ENCODE measurements around the gene CHCHD6.

The CHCHD6 gene

DNA sequence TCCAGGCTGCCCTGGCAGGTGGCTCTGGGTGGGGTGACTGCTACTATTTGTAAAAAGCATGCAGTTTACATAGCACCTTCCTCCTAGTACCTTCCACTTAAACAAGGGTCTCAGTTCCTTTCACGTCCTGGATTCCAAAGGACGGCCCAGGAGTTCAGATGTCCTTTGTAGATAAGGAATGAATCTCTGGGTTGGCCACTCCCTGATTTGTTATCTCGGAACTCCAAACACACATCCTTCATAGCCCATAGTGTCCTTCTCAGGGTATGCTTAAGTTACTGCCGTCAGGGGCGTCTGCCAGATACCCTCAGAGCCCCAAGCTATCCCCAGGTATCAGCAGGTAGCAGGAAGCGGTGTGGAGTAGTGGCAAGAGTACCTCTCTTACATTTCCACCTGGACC is 177.8 kb downstream of the CHCHD6 start:
- DNase-seq (ENCODE audit: low spot score) = no peak
- TF ChIP-seq, protein P1, sequence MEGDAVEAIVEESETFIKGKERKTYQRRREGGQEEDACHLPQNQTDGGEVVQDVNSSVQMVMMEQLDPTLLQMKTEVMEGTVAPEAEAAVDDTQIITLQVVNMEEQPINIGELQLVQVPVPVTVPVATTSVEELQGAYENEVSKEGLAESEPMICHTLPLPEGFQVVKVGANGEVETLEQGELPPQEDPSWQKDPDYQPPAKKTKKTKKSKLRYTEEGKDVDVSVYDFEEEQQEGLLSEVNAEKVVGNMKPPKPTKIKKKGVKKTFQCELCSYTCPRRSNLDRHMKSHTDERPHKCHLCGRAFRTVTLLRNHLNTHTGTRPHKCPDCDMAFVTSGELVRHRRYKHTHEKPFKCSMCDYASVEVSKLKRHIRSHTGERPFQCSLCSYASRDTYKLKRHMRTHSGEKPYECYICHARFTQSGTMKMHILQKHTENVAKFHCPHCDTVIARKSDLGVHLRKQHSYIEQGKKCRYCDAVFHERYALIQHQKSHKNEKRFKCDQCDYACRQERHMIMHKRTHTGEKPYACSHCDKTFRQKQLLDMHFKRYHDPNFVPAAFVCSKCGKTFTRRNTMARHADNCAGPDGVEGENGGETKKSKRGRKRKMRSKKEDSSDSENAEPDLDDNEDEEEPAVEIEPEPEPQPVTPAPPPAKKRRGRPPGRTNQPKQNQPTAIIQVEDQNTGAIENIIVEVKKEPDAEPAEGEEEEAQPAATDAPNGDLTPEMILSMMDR (IDR thresholded peaks at IDR 0.05; ENCODE audit: extremely low read depth, missing control alignments) = no peak

DNA sequence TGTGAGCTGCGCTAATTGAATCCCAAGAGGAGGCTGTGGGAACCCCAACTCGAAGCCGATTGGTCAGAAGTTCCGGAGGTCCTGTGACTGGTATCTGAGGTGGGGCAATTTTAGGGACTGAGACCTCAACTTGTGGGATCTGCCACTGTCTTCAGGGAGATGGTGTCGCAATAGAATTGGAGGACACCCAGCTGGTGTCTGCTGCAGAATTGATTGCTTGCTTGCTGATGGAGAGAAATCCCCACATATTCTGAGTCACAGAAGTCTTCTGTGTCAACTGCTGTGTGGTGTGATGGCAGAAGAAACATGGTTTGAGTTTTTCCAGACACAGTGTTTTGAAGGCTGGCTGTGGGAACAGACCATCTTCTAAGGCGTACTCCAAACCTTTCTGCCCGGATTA is 179.2 kb downstream of the CHCHD6 start:
- TF ChIP-seq, protein P1 (IDR thresholded peaks at IDR 0.05; ENCODE audit: extremely low read depth, missing control alignments) = no peak
- no peak for DNase-seq (ENCODE audit: low spot score)

DNA sequence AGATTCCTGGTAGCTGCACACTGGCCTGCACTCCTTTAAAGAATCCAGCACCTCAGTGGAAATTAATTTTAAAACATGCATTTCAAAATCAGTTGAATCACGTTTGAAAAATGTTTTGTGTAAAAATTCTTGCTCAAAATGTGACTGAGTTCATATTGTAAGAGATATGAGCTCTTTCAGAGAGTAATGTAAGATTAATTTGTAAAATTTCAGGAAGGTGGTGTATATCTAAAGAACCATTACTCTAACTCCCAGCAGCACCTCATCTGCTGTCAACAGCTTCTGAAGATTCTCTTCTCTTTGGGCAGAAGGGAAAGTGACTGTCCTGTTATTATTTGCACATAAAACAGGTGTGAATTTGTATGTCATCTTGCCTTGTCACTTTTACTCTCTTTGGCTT is 181.4 kb downstream of the CHCHD6 start:
- TF ChIP-seq, protein P1 (IDR thresholded peaks at IDR 0.05; ENCODE audit: extremely low read depth, missing control alignments) = no peak
- DNase-seq (ENCODE audit: low spot score) = no peak

DNA sequence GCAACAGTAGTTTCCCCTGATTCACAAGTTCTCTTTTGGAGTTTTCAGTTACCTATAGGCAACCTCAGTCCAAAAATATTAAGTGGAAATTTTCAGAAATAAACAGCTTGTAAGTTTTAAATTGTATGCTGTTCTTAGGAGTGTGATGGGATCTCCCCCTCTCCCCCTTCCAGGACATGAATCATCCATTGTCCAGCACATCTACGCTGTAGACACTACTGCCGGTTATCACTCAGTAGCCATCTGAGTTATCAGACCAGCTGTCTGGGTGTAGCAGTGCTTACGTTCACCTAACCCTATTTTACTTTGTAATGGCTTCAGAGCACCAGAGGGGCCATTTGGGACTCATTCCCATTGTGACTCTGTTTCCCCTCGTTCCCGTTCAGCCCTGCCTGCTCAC is 182.2 kb downstream of the CHCHD6 start:
- TF ChIP-seq, protein P1 (IDR thresholded peaks at IDR 0.05; ENCODE audit: extremely low read depth, missing control alignments) = no peak
- DNase-seq (ENCODE audit: low spot score) = no peak

DNA sequence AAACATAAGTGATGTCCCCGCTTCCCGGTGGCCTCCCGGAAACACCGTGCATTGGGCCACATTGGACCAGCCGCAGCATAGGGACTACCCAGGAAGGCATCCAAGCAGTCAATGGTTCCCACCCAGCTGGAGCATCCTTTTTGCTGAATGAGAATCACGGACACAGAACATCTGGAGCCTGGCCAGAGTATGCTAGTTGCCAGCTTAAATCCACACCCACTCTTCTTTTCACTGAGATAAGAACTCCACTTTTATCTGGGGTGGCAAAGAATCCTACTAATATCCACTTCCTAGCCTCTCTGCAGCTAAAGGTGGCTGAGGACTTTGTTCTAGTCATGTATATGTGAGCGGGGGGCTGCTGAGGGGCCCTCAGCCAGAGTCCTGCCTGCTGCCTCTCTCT is 183.6 kb downstream of the CHCHD6 start:
- no peak for DNase-seq (ENCODE audit: low spot score)
- TF ChIP-seq, protein P1 (IDR thresholded peaks at IDR 0.05; ENCODE audit: extremely low read depth, missing control alignments) = no peak

DNA sequence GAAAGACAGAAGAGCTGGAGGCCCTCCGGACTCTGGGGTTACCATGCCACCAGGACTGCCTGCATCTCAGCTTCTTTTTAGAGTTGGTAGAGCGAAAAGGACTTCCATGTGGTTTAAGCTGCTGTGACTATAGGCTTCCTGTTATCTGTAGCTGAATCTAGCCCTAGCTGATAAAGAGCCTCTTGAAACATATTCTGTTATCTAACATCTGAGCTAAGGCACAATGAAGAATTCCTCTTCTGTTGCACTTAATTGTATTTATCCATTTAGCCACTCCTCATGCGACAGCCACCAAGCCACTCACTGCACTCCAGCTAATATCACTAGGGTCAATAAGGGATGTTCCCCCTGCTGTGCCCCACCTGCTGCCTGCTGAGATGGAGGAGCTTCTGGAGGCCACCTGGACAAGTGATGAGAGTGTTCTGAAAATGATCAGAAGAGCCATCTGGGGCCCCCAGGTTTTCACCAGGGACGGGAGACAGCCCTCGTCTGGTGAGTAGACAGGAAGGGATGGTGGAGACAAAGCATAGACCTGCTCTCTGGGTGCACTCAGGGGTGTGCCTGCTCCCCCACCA is 184.2 kb downstream of the CHCHD6 start:
- DNase-seq (ENCODE audit: low spot score) = no peak
- TF ChIP-seq, protein P1 (IDR thresholded peaks at IDR 0.05; ENCODE audit: extremely low read depth, missing control alignments) = no peak

DNA sequence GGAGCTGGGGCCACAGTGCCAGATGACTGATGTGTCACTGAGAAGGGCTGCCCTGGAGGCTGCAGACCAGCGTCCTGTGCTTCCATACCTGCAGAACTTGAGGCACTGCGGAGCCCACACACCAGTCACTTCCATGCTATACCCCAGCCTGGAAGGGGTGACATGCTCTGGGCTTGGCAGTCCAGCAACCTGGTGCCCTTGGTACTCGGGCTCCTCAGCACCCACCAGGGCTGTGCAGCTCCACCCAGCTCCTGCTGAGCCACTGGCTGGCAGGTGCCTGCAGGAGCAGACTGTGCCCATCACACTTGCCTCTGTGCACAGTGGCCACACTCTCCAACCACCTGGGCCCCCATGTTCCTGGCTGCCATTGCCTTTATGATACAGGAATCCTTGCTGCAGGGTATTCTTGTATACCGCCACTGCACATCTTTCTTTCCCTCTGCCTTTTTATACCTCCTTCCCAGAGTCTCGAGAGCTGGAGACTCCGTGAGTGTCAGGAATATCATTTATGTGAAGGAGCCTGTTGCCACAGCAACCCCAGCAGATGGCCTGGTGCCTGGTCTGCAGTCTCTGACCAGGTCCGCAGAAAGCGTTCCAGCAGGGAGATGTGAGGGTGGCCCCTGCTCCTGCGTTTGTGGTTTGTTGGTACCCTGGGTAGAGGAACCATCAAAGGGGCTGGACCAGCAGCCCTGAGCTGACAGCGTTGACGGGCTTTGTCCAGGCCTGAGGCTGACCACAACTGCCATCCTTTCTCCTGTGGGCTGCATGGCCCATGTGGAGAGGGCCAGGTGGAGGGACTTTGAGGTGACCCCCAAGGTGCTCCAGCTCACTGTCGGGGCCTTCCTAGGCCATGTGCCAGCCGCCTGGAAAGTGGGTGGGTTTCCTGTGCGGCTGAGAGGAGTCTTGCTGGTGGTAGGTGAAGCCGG is 185.5 kb downstream of the CHCHD6 start:
- TF ChIP-seq, protein P1 (IDR thresholded peaks at IDR 0.05; ENCODE audit: extremely low read depth, missing control alignments) = no peak
- DNase-seq (ENCODE audit: low spot score) = no peak

Data from GM20000 (cell line).